Smooth muscle cell (in vitro differentiated cells): ENCODE data around the gene AGAP1. TPM values are rescaled to one million over a fixed set of nuclear protein-coding genes. Genes with fewer than 3 reads are reported as not detected.

Experiments
- DNase-seq: peaks from one replicate; lab custom pipeline; 2025; ENCODE audit not compliant: unreplicated experiment; lab: John Stamatoyannopoulos, UW
- H2AFZ ChIP-seq: fragments of 200-600 bp; sonication (generic); 2 replicates; pipeline ENCODE4 v1.6.0; 2016; ENCODE audit warnings: antibody characterized with exemption, low read depth, mild to moderate bottlenecking
- H3F3A ChIP-seq: fragments of 200-600 bp; sonication (generic); 2 replicates; pipeline ENCODE4 v1.6.0; 2017; ENCODE audit warnings: antibody characterized with exemption, low read depth
- H3K27ac ChIP-seq: fragments of 200-600 bp; sonication (generic); 2 replicates; pipeline ENCODE4 v1.5.1; 2016; ENCODE audit warnings: low read depth, mild to moderate bottlenecking
- H3K27me3 ChIP-seq: fragments of 200-600 bp; sonication (generic); 2 replicates; pipeline ENCODE4 v1.6.1; 2016; ENCODE audit warnings: low read depth, mild to moderate bottlenecking
- H3K36me3 ChIP-seq: fragments of 200-600 bp; sonication (generic); 2 replicates; pipeline ENCODE4 v1.5.1; 2016; ENCODE audit warnings: low read depth
- H3K4me1 ChIP-seq: fragments of 200-600 bp; sonication (generic); 2 replicates; pipeline ENCODE4 v1.5.1; 2016; ENCODE audit warnings: low read depth
- H3K4me2 ChIP-seq: fragments of 200-600 bp; sonication (generic); 2 replicates; pipeline ENCODE4 v1.6.0; 2016; ENCODE audit warnings: mild to moderate bottlenecking
- H3K4me3 ChIP-seq: fragments of 200-600 bp; sonication (generic); 2 replicates; pipeline ENCODE4 v1.5.1; 2016; ENCODE audit warnings: mild to moderate bottlenecking
- H3K79me2 ChIP-seq: fragments of 200-600 bp; sonication (generic); 2 replicates; pipeline ENCODE4 v1.6.0; 2016; ENCODE audit warnings: low read depth, mild to moderate bottlenecking
- H3K9ac ChIP-seq: fragments of 200-600 bp; sonication (generic); 2 replicates; pipeline ENCODE4 v1.6.0; 2016; ENCODE audit warnings: low read depth
- H3K9me3 ChIP-seq: fragments of 200-600 bp; sonication (generic); replicated peaks from 2 replicates; pipeline ENCODE4 v1.5.1; 2016; ENCODE audit warnings: low read depth
- H4K20me1 ChIP-seq: fragments of 200-600 bp; sonication (generic); 2 replicates; pipeline ENCODE4 v1.6.0; 2016; ENCODE audit warnings: low read depth
- WGBS: methylation state at CpG from one replicate; pipeline ENCODE4 v1.1.7; 2016; ENCODE audit warnings: low lambda C conversion rate; 5-methylcytosine and 5-hydroxymethylcytosine counted together
- polyA plus RNA-seq: library from polyadenylated mRNA; unstranded; fragments of >200 nt; fragmentation: Nextera tagmentation; extraction: Ambion mirVana; gene quantifications from 2 replicates; pipeline ENCODE4 v1.2.1, GENCODE V29; 2016
- total RNA-seq: library from RNA; depleted of rRNA; stranded (reverse); fragments of >200 nt; gene quantifications from 2 replicates; pipeline ENCODE4 v1.2.3, GENCODE V29; 2014
- TF ChIP-seq, protein P1 (sequence below): fragments of 200-600 bp; sonication (generic); IDR thresholded peaks from 2 replicates; pipeline ENCODE4 v1.5.1; 2017; ENCODE audit warnings: borderline replicate concordance, mild to moderate bottlenecking, antibody characterized with exemption; ENCODE audit not compliant: insufficient read depth, poor library complexity, severe bottlenecking

The AGAP1 gene
- total and polyA plus RNA-seq, 2 experiments from 2014 or later, result 3.9 to 9.8 TPM

DNA sequence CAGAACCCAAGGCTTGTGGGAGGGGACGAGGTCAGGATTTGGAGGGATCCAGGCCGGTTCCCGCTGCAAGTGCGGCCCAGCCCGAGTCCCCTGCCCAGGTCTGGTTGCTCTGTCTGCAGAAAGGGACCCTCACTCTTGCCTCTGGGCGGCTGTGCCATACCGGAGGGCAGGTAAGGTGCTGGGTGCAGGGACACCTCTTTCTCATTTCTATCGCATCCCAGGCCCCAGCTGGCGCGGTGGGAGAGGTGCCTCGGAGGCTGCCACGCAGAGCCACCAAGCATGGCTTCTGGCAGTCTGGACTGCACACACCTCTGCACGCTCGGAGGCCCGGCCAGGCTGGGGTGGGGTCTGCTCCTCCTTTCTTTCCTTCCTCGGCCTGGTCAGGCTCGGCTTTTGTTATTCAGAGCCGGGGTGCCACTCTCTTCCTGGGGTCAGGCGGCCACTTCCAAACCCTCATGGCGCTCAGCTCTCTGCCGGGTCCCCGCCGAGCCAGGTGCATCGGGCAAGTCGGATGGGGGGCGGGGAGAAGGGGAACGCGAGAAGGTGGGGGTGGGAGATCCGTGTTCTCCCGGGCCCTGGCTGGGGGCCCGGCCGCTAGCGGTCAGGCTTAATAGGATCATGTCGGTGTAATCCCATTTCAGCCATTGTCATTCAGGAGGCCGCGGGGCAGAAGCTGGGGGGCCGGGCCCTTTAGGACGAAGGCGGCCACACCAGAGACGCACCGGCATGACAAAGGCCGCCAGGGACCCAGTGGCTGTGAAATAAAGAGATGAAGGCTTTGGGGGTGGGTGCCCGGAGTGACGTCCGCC, 665.3 kb downstream of the AGAP1 start:
- Histone ChIP-seq H3K27ac (no peak overlapping the region), H3K4me1 (peaks cover 14% of the 10 kb centered on the region), H3K9ac (no peak overlapping the region), H3K27me3 (peaks cover 94% of the 10 kb centered on the region), H3K36me3 (no peaks in the 10 kb centered on the region), H3F3A (no peaks in the 10 kb centered on the region), H4K20me1 (no peaks in the 10 kb centered on the region), H3K9me3 (no peaks in the 10 kb centered on the region), H3K4me3 (no peak overlapping the region), H2AFZ (no peak overlapping the region), H3K79me2 (no peaks in the 10 kb centered on the region), H3K4me2 (no peak overlapping the region)
- DNase-seq, result no peak
- TF ChIP-seq, protein P1, sequence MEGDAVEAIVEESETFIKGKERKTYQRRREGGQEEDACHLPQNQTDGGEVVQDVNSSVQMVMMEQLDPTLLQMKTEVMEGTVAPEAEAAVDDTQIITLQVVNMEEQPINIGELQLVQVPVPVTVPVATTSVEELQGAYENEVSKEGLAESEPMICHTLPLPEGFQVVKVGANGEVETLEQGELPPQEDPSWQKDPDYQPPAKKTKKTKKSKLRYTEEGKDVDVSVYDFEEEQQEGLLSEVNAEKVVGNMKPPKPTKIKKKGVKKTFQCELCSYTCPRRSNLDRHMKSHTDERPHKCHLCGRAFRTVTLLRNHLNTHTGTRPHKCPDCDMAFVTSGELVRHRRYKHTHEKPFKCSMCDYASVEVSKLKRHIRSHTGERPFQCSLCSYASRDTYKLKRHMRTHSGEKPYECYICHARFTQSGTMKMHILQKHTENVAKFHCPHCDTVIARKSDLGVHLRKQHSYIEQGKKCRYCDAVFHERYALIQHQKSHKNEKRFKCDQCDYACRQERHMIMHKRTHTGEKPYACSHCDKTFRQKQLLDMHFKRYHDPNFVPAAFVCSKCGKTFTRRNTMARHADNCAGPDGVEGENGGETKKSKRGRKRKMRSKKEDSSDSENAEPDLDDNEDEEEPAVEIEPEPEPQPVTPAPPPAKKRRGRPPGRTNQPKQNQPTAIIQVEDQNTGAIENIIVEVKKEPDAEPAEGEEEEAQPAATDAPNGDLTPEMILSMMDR, result no peak
- WGBS, result 9% methylated on average over 38 of the region's 45 CpGs

DNA sequence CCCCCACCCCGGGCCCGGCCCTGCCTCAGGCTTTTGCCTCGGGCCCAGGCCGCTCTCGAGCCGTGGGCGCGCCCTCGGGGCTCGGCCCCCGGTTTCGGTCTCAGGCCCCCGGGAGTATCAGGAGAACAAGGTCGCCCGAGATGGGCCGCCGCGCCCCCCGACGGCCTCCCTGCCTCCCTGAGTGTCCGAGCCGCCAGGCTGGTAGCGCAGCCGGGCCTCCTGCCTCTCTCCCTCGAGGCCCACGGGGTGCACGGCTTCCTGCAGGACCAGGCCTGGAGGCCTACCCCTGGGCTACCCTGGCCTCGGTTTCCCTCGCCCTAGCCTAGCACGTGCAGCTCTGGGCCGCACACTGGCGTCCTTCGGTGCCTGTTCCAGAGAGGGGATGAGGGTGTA, 665.9 kb downstream of the AGAP1 start:
- no peaks in the 10 kb centered on the region for H4K20me1 ChIP-seq
- H3K9ac ChIP-seq, result no peak overlapping the region
- H3K4me3 ChIP-seq, result no peak overlapping the region
- H3K27ac ChIP-seq, result no peak overlapping the region
- 17% methylated on average over 28 of the region's 33 CpGs for WGBS
- peaks cover 20% of the 10 kb centered on the region for H3K4me1 ChIP-seq
- H3K27me3 ChIP-seq, result peaks cover 95% of the 10 kb centered on the region
- no peaks in the 10 kb centered on the region for H3K36me3 ChIP-seq
- no peaks in the 10 kb centered on the region for H3F3A ChIP-seq
- no peak for DNase-seq
- no peaks in the 10 kb centered on the region for H3K9me3 ChIP-seq
- no peaks in the 10 kb centered on the region for H3K79me2 ChIP-seq
- TF ChIP-seq, protein P1, result no peak
- H3K4me2 ChIP-seq, result no peak overlapping the region
- H2AFZ ChIP-seq, result no peak overlapping the region

DNA sequence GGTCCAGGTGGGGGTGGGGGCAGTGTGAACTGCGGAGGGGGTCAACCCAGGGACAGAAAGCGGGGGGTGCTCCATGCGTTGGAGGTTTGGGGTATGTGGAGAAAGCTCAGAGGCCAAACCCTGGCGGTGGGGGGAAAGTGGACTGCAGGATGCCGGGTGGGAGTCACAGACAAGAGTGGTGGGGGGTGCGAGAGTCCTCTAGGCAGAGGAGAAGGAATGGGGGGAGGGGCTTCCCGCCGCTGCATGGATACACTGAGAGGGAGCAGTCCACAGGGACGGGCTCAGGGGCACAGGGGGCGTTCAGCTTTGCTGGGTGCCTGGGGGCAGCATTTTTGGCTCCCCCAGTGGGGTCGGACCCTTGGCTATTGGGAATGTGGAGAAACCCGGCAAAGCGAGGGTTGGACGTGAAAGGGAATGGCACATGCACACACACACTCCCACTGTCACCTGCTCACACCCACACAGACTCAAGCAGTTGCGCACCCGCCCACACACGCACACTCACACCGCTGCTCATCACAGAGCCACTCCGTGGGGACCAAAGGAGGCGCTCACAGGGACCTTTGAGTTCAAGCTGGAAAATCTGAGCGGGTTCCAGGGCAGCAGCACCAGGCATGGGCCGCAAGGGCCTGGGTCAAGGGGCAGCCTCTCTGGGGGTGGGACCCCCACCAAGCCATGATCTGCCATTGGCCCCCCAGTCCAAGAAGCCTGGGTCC, 666.7 kb downstream of the AGAP1 start:
- no peak overlapping the region for H2AFZ ChIP-seq
- no peak overlapping the region for H3K4me2 ChIP-seq
- H3K79me2 ChIP-seq, result no peaks in the 10 kb centered on the region
- no peaks in the 10 kb centered on the region for H4K20me1 ChIP-seq
- H3K36me3 ChIP-seq, result no peaks in the 10 kb centered on the region
- 55% methylated on average over 18 of the region's 22 CpGs for WGBS
- H3K4me3 ChIP-seq, result no peak overlapping the region
- H3K9me3 ChIP-seq, result no peaks in the 10 kb centered on the region
- H3K27ac ChIP-seq, result no peak overlapping the region
- no peaks in the 10 kb centered on the region for H3F3A ChIP-seq
- TF ChIP-seq, protein P1, result no peak
- peaks cover 24% of the 10 kb centered on the region for H3K4me1 ChIP-seq
- no peak for DNase-seq
- no peak overlapping the region for H3K9ac ChIP-seq
- peaks cover 96% of the 10 kb centered on the region for H3K27me3 ChIP-seq
